HG02610 (cell line): ENCODE data around the gene PAX5.

Experiments
- ATAC-seq: cut with Tn5 transposase; IDR thresholded peaks from one replicate; pipeline ENCODE4 v1.9.1; 2021; ENCODE audit warnings: mild to moderate bottlenecking, moderate library complexity; ENCODE audit not compliant: unreplicated experiment

Gene PAX5

DNA sequence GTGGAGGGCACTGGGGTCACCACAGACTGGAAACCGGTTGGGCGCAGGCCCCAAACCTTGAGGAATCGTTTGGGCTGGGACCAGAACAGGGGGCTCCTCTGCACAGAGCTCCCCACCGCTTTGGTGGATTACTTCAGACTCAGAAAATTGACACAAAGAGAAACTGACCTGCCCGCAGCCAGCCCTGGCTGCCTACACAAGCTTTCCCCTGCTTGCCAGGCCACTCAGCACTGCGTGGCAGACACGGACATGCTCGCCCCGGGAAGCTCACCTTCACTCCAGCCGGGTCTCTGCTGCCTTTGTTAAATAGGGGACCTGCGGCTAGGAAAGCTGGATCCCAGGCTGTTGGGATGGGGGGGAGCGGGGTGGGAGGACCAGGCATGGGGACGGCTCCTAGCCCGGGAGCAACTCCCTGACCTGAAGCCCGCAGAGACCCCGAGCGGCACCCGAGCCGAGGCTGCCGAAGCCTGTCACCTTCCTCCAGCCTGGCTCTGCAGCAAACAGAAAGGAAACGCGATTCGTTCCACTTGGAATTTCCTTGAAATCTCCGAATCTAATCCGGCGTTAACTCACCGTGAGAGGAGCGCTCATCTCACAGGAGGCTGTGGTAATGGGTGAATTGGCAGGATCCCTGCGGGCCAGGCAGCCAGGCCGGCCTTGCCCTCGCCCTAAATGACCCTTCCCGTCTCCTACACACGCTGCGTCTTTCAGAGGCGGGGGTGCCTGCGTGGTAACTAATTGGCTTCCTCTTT is 8.8 kb downstream of the PAX5 start:
- ATAC-seq, result no peak

DNA sequence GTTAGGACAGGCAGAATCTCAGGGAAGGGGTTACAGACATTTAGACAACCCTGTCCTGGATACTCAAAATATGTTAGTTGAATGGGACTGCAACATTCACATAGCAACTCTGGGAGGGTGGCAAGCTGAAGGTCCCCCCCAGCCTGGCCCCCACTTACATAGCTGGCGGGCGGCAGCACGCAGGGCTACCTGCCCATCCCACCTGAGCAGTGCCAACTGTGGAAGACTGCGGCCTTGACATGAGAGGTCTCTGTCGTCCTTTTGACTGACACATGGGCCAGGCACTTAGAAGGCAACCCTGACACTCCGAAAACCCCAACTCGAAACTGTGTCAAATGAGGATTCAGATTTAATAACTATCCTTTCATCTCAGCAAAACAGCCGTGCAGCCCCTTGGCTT is 16.5 kb downstream of the PAX5 start:
- no peak for ATAC-seq

GRCh38 chr9:37011530-37011929 is 22.5 kb downstream of the PAX5 start:
- peak; percentile 42 for ATAC-seq

- no peak for ATAC-seq
Observed at GRCh38 chr9:37010976-37011375, 23.1 kb downstream of the PAX5 start.

DNA sequence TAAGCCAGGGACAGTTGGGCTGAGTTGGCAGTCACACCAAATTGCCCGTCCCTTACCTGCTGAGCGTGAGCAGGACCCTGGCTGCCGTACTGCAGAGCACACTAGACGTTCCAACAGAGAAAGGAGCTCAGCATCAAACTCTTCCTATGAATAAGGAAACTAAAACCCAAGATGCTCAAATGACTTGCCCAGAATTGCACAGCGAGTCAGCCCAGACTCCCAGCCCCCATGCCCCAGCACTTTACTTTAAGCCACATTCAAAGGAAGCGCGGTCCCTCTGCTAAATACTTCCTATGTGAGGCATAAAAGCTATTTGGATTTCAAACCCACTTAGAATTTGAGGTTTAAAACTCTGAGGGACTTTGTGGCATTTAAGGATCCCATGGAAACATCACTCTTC is 23.9 kb downstream of the PAX5 start:
- no peak for ATAC-seq

DNA sequence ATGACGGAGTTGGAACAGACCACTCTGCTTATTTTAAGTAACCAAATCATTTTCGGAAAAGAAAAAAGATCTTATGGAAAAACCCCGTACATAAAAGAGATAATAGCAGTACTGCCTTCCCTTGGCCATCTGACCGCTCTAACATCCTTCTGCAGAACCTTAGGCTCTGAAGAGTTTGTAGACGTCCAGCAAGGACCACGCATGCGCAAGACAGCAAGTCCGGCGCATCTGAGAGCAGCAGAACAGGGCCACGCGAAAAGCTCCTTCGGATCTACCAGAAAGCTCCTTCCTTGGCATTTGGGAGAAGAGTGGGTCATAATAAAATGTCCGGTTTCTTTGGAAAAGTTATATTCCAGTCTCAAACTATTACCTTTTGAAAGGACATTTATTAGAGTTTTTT is 26.8 kb downstream of the PAX5 start:
- ATAC-seq, result no peak

- peak; percentile 49 for ATAC-seq
Observed at GRCh38 chr9:37005517-37006140, 28.4 kb downstream of the PAX5 start.

DNA sequence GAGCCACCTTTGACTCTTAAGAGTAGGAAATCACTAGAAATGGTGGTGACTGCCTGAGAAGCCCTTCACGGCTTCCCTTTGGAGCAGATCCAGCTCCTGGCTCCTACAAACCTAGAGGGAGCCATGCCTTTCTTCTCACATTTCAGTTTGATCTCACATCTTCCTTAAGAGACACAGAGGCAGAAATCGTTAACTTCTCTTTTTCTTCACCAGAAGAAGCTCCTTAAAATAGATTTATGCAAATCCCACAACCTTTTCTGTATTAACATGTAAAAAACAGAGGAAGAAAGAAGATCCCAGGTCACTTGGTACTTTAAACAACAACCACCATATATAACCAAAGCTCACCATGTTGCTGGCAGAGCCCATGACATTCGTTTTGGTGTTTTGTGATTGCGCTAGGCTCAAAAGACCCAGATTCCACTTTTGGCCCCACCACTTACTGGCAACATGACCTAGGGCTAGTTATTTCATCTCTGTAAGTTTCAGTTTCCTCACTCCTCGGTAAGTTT is 29.6 kb downstream of the PAX5 start:
- peak; percentile 33 for ATAC-seq

DNA sequence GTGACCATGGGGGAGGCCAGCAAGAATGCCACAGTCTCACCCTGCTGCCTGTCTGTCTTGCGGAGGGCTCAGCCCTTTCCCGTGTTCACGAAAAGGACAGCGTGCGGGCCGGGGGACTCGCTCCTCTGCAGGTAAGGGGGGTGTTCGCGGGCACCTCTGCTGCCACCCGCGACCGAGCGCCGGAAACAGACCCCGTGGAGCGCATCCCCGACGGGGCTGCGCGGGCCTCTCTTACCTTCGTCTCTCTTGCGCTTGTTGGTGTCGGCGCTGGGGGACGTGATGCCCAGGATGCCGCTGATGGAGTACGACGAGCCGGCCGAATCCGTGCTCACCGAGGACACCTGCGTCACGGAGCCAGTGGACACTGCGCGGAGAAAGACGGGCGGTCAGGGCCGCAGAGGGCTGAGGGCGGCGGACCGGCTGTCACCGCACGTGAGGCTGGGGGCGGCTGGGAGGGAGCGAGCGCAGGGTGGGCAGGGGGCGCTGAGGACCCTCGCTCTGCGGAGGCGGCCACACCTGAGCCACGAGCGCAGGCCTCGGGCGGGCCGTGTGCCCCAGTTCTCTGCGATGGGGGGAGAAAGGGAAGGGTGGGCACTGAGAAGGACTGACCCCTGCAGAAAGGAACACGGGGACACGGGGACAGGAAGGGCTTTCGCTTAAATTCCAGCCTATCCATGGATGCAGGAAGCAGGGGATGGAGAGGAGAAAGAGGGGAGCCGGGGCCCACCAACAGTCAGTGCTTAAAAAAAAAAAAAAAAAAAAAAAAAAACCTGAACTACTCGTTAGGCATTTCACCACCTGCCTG is 31.5 kb downstream of the PAX5 start:
- ATAC-seq, result no peak

DNA sequence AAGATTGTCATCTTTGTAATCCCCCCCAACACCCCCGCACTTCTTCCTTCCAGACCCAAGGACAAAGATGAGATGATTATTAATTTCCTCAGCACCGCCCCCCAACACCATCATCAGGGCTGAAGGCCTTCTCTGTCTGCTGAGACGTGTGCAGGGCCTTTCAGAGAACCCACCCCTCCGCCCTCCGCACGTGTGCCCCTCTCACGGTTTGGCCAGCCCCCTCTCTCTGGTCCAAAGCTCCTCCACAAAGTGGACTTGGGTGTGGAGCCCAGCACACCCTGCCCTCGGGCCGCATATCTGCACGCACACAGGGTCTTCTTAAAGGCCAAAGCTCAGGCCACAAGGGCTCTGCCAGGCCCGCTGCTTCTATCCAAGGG is 32.0 kb downstream of the PAX5 start:
- no peak for ATAC-seq

GRCh38 chr9:37001459-37001858 is 32.6 kb downstream of the PAX5 start:
- no peak for ATAC-seq

- no peak for ATAC-seq
Observed at GRCh38 chr9:36999728-37000333, 34.2 kb downstream of the PAX5 start.

GRCh38 chr9:36997414-36997813 is 36.7 kb downstream of the PAX5 start:
- no peak for ATAC-seq

DNA sequence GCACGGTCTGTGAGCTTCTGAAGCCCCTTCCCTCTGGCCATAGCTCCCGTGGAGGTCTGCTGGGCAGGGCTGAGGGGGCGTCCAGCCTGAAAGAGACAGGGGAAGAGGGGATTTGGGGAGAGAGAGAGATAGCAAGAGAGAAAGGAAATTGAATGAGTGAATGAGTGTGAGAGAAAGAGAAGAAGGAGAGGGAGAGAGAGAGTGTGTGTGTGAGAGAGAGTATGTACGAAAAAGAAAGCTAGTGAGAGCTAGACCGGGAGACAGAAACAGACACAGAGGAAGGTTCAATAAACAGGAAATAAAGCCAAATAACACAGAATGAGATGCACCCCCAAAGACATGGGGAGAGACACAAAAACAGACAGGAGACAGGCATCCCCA is 37.4 kb downstream of the PAX5 start:
- ATAC-seq, result no peak

GRCh38 chr9:36995927-36996705 is 38.0 kb downstream of the PAX5 start:
- ATAC-seq, result peak; percentile 32

DNA sequence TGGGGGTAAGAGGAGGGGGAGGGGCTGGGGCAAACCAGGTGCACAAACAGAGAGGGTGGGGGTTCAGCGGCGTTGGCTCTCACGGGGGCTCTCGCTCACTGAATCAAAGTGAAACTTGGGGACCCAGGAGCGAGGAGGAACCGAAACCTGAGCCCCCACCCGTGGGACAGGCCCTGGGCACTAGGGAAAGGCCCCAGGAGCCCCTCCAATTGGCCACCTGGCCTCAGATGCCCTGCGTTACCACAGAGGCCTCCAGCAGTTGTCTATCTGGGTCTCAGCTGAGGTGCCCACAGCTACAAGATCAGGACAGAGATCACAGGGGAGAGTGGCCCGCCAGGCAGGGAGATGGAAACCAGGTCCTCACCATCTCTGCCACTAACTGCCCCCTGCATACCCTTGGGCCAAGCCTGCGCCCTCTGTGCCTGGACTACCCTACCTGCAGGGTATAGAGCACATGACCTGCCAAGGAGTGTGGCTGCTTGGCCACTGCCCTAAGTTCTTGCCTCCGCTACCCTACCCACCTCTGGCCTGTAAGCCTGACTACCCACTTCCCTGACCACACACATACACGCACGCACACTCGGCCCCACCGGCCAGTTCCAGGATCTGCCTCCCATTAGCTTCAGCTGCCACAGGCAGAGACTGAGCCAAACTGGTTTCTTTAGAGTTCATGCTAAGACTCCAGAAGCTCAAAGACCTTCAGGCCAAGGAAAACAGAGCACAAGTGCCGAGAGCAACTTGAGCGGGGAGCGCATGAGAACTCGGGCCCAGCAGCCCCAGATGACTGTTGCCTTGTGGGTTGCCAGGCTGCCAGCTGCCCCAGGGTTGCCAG is 39.9 kb downstream of the PAX5 start:
- peak; percentile 42 for ATAC-seq

DNA sequence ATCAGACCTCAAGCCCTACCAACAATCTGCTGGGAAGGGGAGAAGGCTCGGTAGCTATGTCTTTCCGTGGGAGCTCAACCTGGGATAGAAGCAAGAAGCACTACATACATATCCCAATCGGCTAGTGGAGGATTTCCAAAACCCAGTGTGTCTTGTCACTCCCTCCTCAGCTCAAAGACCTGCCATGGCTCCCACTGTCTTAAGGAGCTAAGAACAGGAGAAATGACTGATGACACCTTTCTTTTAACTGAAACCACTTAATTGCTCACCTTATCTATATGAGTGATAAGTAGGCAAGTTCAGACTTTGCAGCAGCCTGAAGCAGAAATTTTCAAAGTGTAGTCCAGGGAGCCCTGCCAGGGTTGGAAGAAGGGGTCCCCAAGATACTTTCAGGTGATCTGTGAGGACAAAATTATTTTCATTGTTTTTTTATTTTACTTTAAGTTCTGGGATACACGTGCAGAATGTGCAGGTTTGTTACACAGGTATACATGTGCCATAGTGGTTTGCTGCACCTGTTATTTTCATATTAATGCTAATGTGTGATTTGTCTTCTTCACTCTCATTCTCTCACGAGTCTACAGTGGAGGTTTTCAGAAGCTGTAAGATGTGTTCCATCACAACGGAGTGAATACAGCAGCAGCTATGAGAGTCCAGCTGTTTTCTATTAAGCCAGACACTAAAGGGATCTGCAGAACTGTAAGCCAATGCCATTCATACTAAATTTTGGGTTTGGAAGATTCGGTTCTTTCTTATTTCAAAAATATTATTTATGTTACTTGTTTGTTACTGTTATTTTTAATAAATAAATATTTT is 41.4 kb downstream of the PAX5 start:
- ATAC-seq, result no peak

DNA sequence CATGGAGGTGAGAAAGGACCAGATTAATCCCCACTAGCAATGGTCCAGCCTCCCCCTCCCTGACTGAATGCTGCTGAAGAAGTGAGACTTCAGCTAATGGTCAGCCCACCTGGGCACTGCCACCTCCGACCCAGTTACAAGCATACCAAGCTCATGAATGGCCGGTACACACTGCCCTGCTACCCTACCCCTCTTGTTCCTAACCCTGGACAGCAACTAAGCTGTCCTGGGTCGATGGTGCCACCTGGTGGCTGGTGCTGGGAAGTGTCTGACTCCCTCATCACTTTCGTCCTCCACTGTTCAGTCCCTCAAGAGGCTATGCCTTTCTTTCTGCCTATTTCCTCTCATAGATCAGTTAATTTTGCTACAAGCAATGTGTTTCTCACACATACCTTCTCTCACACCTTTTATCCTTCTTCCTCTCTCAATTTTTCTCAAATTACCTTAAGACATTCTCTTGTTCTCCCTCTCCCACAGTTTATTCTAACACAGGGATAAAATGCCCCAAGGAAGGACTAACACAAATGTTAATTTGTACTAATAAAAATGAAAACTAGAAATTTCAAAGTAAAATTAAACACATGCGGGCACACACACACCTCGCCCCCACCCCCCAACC is 42.4 kb downstream of the PAX5 start:
- ATAC-seq, result no peak
